AG10803 (cell line): ENCODE results near the gene AGFG2.

Source experiments
- DNase-seq: peaks from one replicate; pipeline ENCODE4 v3.0.0; 2010; ENCODE audit warnings: low read depth
- H3K4me3 ChIP-seq: 2 replicates; pipeline ENCODE4 v1.5.1; 2011; ENCODE audit warnings: mild to moderate bottlenecking, low read length, control low read depth
- TF ChIP-seq, protein P1 (sequence below): conservative IDR thresholded peaks from 2 replicates; pipeline ENCODE4 v1.5.1; 2011; ENCODE audit warnings: mild to moderate bottlenecking, low read length, control low read depth, inconsistent platforms

Gene AGFG2

DNA sequence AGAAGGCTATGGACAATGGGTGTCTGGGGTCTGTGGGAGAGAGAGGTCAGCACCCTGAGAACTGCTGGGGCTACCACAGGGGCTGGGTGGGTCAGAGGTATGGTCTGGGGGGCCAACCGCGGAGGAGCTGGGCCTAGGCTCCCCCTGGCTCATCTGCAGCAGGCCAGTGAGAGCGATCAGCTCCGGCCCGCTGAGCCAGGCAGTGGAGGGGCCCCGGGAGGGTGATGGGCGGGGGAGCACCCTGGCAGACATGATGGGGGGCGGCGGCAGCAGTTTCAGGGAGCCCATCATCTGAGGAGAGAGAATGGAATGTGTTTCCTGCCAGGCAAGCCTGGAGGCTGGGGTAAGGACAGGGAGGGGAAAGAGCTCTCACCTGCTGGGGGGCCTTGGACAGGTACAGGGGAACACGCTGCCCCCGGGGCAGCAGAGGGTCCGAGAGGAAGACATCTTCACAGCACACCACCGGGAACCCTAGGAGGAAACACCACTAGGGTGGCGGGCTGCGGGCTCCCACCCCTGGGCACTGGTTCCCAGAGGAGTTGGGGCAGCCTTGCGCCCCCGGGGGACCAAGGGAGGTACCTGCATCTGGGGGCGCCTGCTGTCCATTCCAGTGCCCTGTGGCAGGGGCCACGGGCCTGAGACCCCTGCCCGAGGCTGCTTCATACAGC is 33.4 kb downstream of the AGFG2 start:
- DNase-seq, result no peak
- TF ChIP-seq, protein P1, sequence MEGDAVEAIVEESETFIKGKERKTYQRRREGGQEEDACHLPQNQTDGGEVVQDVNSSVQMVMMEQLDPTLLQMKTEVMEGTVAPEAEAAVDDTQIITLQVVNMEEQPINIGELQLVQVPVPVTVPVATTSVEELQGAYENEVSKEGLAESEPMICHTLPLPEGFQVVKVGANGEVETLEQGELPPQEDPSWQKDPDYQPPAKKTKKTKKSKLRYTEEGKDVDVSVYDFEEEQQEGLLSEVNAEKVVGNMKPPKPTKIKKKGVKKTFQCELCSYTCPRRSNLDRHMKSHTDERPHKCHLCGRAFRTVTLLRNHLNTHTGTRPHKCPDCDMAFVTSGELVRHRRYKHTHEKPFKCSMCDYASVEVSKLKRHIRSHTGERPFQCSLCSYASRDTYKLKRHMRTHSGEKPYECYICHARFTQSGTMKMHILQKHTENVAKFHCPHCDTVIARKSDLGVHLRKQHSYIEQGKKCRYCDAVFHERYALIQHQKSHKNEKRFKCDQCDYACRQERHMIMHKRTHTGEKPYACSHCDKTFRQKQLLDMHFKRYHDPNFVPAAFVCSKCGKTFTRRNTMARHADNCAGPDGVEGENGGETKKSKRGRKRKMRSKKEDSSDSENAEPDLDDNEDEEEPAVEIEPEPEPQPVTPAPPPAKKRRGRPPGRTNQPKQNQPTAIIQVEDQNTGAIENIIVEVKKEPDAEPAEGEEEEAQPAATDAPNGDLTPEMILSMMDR, result no peak

DNA sequence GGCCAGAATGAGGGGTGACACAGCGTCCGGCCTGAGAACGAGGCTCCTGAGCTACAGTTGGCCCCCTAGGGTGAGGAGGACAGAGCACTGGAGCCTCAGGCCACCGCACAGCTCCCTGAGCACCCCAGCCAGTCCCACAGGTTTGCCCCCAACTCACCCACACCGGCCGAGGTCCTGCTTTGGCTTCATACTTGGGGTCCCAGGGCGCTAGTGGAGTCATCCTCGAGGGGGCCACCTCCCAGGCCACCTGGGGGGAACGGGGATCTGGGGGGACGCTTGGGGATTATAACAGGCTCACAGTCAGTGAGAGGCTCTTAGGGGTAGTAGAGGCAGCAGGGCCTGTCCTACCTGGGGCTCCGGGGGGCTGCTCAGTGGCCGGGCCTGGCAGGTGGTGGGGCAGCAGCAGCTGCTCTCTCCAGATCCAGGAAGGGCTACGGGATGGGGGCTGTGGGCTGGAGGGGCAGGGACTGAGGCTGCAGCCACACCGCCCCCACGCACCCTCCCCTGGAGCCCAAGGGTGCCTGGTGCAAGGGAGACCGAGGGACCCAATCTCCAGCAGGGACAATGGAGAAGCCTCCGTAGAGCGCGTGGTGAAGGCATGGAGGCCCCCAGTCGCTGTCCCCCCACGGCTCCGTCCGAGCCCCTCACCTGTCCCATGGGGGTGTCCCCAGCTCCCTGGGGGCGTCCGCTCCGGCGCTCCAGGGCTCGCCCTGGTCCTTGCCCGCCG is 34.1 kb downstream of the AGFG2 start:
- TF ChIP-seq, protein P1, result no peak
- DNase-seq, result no peak

More for the DNA sequence above, 33.4 kb downstream of the AGFG2 start:
- no peak overlapping the region for H3K4me3 ChIP-seq

DNA sequence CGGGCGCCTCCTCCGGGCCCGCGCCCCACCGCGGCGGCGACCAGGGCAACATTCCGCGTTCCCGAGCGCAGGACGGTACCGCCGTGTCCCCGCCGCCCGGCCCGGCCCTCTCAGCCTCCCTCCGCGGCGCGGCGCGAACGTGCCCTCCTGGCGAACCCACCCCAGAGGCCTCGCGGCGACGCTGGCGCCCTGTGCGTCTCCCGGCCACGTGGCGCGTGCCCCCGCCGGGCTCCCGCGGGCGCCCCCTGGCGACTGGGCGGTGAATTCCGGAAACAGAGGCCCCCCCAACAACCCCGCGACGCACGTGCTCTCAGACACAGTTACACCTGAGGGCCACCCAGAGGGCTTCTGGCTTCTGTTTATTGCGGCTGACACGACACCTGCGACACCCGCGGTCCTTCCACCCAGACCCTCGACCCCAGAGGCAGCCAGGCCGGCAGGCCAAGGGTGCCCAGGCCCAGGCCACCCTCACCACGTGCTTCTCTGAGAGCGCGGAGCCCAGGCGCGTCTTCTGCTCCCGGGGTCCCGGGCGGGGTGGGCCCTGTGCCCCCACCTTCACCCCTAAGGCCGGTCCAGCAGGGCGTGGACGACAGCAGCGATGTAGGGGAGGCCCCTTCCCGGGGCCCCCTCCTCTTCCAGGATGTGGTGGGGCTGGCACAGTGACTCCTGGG is 34.8 kb downstream of the AGFG2 start, which contains the start of gene SAP25:
Gene SAP25, minus strand, starts transcription at position 210 of the 671 bp plus-strand sequence. Its CDS starts 158 bp downstream, at position 52.
- DNase-seq, result no peak
- TF ChIP-seq, protein P1, result no peak
- H3K4me3 ChIP-seq, result no peak within 1 kb of the TSS

More for the DNA sequence above, 34.1 kb downstream of the AGFG2 start:
- H3K4me3 ChIP-seq, result no peak overlapping the region

DNA sequence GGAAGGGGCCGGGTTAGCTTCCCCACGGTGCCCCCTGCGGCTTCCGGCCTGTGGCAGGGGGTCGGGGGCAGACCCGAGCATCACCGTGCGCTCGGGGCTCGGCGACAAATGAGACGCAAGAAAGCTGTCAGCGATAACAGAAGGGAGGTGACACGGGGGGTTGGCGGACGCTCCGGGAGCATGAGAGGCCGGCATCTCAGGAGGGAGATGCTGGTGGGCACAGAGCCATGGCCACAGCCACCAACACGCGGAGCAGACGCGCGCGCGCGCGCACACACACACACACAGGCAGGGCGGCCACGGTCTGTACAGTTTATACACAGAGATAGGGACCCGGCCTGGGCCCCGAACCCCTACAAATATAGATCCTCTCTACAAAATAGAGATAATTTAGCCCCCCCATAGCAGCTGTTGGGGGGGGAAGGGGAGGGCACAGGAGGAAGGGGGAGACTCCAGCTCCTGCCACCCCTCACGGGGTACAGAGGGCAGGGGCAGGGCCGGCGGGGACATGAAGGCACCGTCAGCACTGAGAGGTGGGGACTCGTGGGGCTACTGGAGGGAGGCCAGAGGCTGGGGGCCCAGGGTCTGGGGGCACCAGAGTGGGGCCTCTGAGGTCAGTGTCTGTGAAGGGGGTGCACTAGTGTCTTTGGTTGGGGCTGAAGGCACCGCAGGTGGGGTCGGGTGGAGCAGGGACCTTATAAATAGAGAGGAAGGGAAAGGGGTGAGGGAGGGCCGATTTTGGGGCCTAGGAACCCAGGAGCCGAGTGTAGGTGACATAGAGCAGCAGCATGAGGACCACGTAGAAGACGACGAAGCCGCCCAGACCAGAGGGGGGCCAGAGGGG is 35.6 kb downstream of the AGFG2 start:
- no peak for DNase-seq
- no peak overlapping the region for H3K4me3 ChIP-seq
- TF ChIP-seq, protein P1, result no peak

DNA sequence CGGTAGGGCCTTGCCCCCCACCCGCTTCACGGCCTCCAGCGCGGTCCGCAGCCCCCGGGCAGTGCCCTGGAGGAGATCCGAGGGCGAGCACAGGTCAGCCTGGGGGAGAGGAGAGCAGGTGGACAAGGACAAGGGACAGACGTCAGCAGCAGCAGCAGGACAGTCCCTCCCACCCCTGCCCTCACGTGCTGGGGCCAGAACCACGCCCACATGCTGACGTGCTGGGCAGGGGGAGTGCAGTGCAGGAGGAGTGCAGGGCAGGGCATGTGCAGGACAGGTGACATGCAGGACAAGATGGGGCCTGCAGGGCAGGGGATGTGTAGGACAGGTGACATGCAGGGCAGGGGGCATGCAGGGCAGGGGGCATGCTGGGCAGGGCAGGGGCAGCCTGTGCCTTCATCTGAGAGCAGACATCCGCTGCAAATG is 36.2 kb downstream of the AGFG2 start:
- TF ChIP-seq, protein P1, result no peak
- no peak for DNase-seq
- H3K4me3 ChIP-seq, result no peak overlapping the region

DNA sequence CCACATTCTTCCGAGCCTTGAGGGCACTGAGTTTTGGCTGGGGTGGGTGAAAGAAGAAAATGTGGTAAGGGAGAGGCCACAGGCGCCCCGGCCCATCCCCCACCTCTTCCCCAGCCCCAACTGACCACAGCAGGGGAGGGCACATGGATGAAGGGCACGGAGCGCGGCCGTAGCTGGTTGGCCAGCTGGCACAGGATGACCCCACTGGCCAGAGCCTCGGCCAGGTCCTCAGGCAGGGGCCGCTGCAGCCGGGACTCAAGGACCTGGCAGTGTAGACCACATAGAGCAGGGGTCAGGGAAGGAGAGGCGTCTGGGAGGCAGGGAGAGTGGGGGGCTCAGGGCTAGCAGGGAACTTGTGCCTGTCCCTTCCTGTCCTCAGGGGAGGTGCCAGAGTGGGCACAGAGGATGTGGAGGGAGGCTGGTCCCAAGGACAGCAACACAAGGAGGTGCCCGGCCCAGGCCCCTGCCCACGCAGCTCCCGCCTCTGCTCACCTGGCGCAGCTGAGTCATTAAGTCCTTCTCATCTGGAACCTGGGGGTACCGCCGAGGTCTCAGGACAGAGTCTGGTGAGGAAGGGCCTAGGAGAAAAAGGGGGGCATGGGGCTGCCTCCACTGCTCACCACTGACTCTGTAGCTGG is 36.9 kb downstream of the AGFG2 start:
- H3K4me3 ChIP-seq, result no peak overlapping the region
- no peak for DNase-seq
- TF ChIP-seq, protein P1, result no peak
